Measurements from ENCODE around the gene FBXO38.

Gene FBXO38

GRCh38 chr5:148383564-148384379 lies at the start of gene FBXO38 (continued):
- TF ChIP-seq ZFP69B (tag by site-specific recombination; IDR thresholded peaks at IDR 0.05) (no peak), SP7 (tag by site-specific recombination; IDR thresholded peaks at IDR 0.05) (peak; percentile 59), ZNF747 (tag by site-specific recombination; IDR thresholded peaks at IDR 0.05) (no peak), ZNF214 (tag by site-specific recombination; IDR thresholded peaks at IDR 0.05; ENCODE audit: borderline replicate concordance) (no peak), ZBTB21 (tag by site-specific recombination; IDR thresholded peaks at IDR 0.05) (0 out of 2 replicates have a peak, but pooled peaks have one; percentile 25), MEIS1 (CRISPR knock-in tag; IDR thresholded peaks at IDR 0.05; ENCODE audit: borderline replicate concordance) (no peak), ZSCAN30 (tag by site-specific recombination; IDR thresholded peaks at IDR 0.05) (0 out of 2 replicates have a peak, but pooled peaks have one; percentile 49), OVOL3 (tag by site-specific recombination; IDR thresholded peaks at IDR 0.05) (no peak), BCL11A (tag by site-specific recombination; IDR thresholded peaks at IDR 0.05; ENCODE audit: low read depth) (no peak), ZNF426 (tag by site-specific recombination; IDR thresholded peaks at IDR 0.05) (no peak), PRDM6 (tag by site-specific recombination; IDR thresholded peaks at IDR 0.05) (no peak), ZNF549 (tag by site-specific recombination; IDR thresholded peaks at IDR 0.05) (no peak), KLF10 (tag by site-specific recombination; IDR thresholded peaks at IDR 0.05) (peak; percentile 74; the same call in 1 of the 2 replicates), ZNF341 (tag by site-specific recombination; IDR thresholded peaks at IDR 0.05; ENCODE audit: low read depth) (peak; percentile 86), ZNF707 (tag by site-specific recombination; IDR thresholded peaks at IDR 0.05) (no peak), ZNF785 (tag by site-specific recombination; IDR thresholded peaks at IDR 0.05) (no peak), ZEB2 (tag by site-specific recombination; IDR thresholded peaks at IDR 0.05) (peak; percentile 77), ZFP3 (tag by site-specific recombination; IDR thresholded peaks at IDR 0.05; ENCODE audit: low read depth) (no peak), KLF9 (tag by site-specific recombination; IDR thresholded peaks at IDR 0.05; ENCODE audit: low read depth) (no peak), ZNF658 (tag by site-specific recombination; IDR thresholded peaks at IDR 0.05) (no peak), GLI4 (tag by site-specific recombination; IDR thresholded peaks at IDR 0.05) (no peak), ZNF175 (tag by site-specific recombination; IDR thresholded peaks at IDR 0.05) (no peak), ZNF521 (tag by site-specific recombination; IDR thresholded peaks at IDR 0.05) (no peak), ZNF292 (tag by site-specific recombination; IDR thresholded peaks at IDR 0.05; ENCODE audit: borderline replicate concordance, low read depth) (no peak), ZNF202 (tag by site-specific recombination; IDR thresholded peaks at IDR 0.05; ENCODE audit: borderline replicate concordance) (no peak), ZNF112 (tag by site-specific recombination; IDR thresholded peaks at IDR 0.05) (no peak), ZBTB11 (tag by site-specific recombination; conservative IDR thresholded peaks at IDR 0.05; ENCODE audit: low read depth) (peak; percentile 98), IKZF3 (tag by site-specific recombination; IDR thresholded peaks at IDR 0.05) (no peak), ZNF350 (tag by site-specific recombination; IDR thresholded peaks at IDR 0.05) (no peak)
- TF ChIP-seq, protein P1, sequence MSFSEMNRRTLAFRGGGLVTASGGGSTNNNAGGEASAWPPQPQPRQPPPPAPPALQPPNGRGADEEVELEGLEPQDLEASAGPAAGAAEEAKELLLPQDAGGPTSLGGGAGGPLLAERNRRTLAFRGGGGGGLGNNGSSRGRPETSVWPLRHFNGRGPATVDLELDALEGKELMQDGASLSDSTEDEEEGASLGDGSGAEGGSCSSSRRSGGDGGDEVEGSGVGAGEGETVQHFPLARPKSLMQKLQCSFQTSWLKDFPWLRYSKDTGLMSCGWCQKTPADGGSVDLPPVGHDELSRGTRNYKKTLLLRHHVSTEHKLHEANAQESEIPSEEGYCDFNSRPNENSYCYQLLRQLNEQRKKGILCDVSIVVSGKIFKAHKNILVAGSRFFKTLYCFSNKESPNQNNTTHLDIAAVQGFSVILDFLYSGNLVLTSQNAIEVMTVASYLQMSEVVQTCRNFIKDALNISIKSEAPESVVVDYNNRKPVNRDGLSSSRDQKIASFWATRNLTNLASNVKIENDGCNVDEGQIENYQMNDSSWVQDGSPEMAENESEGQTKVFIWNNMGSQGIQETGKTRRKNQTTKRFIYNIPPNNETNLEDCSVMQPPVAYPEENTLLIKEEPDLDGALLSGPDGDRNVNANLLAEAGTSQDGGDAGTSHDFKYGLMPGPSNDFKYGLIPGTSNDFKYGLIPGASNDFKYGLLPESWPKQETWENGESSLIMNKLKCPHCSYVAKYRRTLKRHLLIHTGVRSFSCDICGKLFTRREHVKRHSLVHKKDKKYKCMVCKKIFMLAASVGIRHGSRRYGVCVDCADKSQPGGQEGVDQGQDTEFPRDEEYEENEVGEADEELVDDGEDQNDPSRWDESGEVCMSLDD (tag by site-specific recombination; IDR thresholded peaks at IDR 0.05), result no peak
- TF ChIP-seq, protein P2, sequence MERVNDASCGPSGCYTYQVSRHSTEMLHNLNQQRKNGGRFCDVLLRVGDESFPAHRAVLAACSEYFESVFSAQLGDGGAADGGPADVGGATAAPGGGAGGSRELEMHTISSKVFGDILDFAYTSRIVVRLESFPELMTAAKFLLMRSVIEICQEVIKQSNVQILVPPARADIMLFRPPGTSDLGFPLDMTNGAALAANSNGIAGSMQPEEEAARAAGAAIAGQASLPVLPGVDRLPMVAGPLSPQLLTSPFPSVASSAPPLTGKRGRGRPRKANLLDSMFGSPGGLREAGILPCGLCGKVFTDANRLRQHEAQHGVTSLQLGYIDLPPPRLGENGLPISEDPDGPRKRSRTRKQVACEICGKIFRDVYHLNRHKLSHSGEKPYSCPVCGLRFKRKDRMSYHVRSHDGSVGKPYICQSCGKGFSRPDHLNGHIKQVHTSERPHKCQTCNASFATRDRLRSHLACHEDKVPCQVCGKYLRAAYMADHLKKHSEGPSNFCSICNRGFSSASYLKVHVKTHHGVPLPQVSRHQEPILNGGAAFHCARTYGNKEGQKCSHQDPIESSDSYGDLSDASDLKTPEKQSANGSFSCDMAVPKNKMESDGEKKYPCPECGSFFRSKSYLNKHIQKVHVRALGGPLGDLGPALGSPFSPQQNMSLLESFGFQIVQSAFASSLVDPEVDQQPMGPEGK (tag by site-specific recombination; IDR thresholded peaks at IDR 0.05), result peak; percentile 84
